Liver (tissue), 3 donors: ENCODE results near the gene B9D1.

Experiments
- RAD21 ChIP-seq, 2 donors: IDR thresholded peaks; 2 replicates each; pipeline ENCODE4 v1.6.1; 2016; ENCODE audit warnings: antibody characterized with exemption in 2 of 2, mild to moderate bottlenecking in 2 of 2
- RXRA ChIP-seq, 2 donors: IDR thresholded peaks; 2 replicates each; pipeline ENCODE4 v1.6.1; 2017 to 2018; ENCODE audit warnings: antibody characterized with exemption in 2 of 2, mild to moderate bottlenecking in 1 of 2
- SP1 ChIP-seq: IDR thresholded peaks from 2 replicates; pipeline ENCODE4 v1.6.1; 2018; ENCODE audit warnings: antibody characterized with exemption, mild to moderate bottlenecking
- TAF1 ChIP-seq: conservative IDR thresholded peaks from 2 replicates; pipeline ENCODE4 v1.6.1; 2016; ENCODE audit warnings: antibody characterized with exemption, mild to moderate bottlenecking
- TF ChIP-seq, protein P1 (sequence below): fragments of 150-350 bp; IDR thresholded peaks from 2 replicates; pipeline ENCODE4 v1.5.1; 2017; ENCODE audit warnings: improper control_type of control experiment, low read depth, low read length; ENCODE audit not compliant: missing input control
- TF ChIP-seq, protein P2 (sequence below): IDR thresholded peaks from 2 replicates; pipeline ENCODE4 v1.6.1; 2016; ENCODE audit warnings: antibody characterized with exemption, mild to moderate bottlenecking
- TF ChIP-seq, protein P3 (sequence below): IDR thresholded peaks from 2 replicates; pipeline ENCODE4 v1.6.1; 2016; ENCODE audit warnings: antibody characterized with exemption
- donor health status: healthy.
- donor health status: healthy.

DNA sequence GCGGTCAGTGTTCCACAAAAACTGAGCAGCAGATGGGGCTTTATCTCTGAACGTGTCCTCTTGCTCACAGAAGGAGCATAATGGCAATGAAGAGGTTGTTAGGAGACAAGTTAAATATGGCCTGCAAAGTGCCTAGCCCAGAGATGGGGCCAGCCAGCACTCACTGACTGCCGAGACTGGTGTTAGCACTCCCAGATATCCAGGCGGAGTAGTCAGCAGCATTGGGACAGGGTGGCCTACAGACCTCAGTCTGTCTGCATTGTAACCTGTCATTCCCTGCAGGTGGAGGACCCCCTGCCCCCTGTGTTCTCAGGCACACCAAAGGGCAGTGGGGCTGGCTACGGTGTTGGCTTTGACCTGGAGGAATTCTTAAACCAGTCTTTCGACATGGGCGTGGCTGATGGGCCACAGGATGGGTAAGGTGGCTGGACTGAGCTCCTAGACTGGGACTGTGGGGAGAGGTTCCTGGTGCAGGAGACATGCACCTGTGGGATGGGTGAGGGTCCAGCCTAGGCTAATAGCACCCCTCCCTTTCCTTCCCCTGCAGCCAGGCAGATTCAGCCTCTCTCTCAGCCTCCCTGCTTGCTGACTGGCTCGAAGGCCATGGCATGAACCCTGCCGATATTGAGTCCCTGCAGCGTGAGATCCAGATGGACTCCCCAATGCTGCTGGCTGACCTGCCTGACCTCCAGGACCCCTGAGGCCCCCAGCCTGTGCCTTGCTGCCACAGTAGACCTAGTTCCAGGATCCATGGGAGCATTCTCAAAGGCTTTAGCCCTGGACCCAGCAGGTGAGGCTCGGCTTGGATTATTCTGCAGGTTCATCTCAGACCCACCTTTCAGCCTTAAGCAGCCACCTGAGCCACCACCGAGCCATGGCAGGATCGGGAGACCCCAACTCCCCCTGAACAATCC, 20.3 kb upstream of the B9D1 start:
- TF ChIP-seq, protein P1, sequence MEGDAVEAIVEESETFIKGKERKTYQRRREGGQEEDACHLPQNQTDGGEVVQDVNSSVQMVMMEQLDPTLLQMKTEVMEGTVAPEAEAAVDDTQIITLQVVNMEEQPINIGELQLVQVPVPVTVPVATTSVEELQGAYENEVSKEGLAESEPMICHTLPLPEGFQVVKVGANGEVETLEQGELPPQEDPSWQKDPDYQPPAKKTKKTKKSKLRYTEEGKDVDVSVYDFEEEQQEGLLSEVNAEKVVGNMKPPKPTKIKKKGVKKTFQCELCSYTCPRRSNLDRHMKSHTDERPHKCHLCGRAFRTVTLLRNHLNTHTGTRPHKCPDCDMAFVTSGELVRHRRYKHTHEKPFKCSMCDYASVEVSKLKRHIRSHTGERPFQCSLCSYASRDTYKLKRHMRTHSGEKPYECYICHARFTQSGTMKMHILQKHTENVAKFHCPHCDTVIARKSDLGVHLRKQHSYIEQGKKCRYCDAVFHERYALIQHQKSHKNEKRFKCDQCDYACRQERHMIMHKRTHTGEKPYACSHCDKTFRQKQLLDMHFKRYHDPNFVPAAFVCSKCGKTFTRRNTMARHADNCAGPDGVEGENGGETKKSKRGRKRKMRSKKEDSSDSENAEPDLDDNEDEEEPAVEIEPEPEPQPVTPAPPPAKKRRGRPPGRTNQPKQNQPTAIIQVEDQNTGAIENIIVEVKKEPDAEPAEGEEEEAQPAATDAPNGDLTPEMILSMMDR, result no peak
- TF ChIP-seq RXRA (IDR thresholded peaks at IDR 0.05) (no peak), SP1 (no peak), TAF1 (no peak), RAD21 (IDR thresholded peaks at IDR 0.05) (no peak)
- TF ChIP-seq, protein P2, sequence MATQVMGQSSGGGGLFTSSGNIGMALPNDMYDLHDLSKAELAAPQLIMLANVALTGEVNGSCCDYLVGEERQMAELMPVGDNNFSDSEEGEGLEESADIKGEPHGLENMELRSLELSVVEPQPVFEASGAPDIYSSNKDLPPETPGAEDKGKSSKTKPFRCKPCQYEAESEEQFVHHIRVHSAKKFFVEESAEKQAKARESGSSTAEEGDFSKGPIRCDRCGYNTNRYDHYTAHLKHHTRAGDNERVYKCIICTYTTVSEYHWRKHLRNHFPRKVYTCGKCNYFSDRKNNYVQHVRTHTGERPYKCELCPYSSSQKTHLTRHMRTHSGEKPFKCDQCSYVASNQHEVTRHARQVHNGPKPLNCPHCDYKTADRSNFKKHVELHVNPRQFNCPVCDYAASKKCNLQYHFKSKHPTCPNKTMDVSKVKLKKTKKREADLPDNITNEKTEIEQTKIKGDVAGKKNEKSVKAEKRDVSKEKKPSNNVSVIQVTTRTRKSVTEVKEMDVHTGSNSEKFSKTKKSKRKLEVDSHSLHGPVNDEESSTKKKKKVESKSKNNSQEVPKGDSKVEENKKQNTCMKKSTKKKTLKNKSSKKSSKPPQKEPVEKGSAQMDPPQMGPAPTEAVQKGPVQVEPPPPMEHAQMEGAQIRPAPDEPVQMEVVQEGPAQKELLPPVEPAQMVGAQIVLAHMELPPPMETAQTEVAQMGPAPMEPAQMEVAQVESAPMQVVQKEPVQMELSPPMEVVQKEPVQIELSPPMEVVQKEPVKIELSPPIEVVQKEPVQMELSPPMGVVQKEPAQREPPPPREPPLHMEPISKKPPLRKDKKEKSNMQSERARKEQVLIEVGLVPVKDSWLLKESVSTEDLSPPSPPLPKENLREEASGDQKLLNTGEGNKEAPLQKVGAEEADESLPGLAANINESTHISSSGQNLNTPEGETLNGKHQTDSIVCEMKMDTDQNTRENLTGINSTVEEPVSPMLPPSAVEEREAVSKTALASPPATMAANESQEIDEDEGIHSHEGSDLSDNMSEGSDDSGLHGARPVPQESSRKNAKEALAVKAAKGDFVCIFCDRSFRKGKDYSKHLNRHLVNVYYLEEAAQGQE, result no peak
- TF ChIP-seq, protein P3, sequence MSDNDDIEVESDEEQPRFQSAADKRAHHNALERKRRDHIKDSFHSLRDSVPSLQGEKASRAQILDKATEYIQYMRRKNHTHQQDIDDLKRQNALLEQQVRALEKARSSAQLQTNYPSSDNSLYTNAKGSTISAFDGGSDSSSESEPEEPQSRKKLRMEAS, result no peak
